Neural progenitor cell (in vitro differentiated cells): ENCODE results near the gene ADH4.

Experiments
- CTCF ChIP-seq: fragments of 200-600 bp; sonication (generic); IDR thresholded peaks from 2 replicates; pipeline ENCODE4 v1.5.1; 2017; ENCODE audit warnings: antibody characterized with exemption, mild to moderate bottlenecking
- EZH2 ChIP-seq: fragments of 200-600 bp; sonication (generic); IDR thresholded peaks from 2 replicates; pipeline ENCODE4 v1.6.1; 2017; ENCODE audit warnings: antibody characterized with exemption, mild to moderate bottlenecking, moderate library complexity

GRCh38 chr4:99084595-99084994 is 59.5 kb downstream of the ADH4 start:
- no peak for TF ChIP-seq EZH2
- TF ChIP-seq CTCF: no peak
